GM23248 (cell line): ENCODE data around the gene XBP1.

Experiments
- EZH2 ChIP-seq: fragments of 200-600 bp; sonication (generic); IDR thresholded peaks from 2 replicates; pipeline ENCODE4 v1.6.1; 2018; ENCODE audit warnings: antibody characterized with exemption, mild to moderate bottlenecking; ENCODE audit not compliant: insufficient read depth, poor library complexity, severe bottlenecking
- EZH2phosphoT487 ChIP-seq: fragments of 200-600 bp; sonication (generic); IDR thresholded peaks from 2 replicates; pipeline ENCODE4 v1.6.1; 2018; ENCODE audit warnings: antibody characterized with exemption, moderate library complexity, mild to moderate bottlenecking, low read depth; ENCODE audit not compliant: insufficient read depth

DNA sequence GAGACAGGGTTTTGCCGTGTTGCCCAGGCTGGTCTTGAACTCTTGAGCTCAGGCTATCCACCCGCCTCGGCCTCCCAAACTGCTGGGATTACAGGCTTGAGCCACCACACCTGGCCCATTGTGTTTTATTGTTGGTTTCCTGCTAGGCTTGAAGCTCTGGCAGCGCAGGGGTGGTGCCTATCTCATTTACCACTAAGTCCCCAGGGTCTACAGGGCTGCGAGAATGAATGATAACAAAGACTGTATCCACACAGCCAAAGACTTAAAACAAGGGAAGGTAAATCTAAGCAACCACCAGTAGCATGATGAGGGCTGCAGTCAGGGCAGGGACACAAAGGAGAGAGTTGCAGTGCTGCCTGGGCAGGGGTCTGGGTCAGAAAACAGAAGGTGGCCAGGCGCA is 37.3 kb upstream of the XBP1 start:
- TF ChIP-seq EZH2phosphoT487 (no peak), EZH2 (no peak)
